DMS53 (cell line): ENCODE data around the gene RBM12.
"Not testable (repeated sequence)": the region's sequence is repeated elsewhere in the genome, so short reads cannot be mapped to it uniquely, and the experiment has no call there.

ENCODE experiments used
- DNase-seq: peaks from one replicate; lab custom pipeline; 2025; lab: John Stamatoyannopoulos, UW

The RBM12 gene

DNA sequence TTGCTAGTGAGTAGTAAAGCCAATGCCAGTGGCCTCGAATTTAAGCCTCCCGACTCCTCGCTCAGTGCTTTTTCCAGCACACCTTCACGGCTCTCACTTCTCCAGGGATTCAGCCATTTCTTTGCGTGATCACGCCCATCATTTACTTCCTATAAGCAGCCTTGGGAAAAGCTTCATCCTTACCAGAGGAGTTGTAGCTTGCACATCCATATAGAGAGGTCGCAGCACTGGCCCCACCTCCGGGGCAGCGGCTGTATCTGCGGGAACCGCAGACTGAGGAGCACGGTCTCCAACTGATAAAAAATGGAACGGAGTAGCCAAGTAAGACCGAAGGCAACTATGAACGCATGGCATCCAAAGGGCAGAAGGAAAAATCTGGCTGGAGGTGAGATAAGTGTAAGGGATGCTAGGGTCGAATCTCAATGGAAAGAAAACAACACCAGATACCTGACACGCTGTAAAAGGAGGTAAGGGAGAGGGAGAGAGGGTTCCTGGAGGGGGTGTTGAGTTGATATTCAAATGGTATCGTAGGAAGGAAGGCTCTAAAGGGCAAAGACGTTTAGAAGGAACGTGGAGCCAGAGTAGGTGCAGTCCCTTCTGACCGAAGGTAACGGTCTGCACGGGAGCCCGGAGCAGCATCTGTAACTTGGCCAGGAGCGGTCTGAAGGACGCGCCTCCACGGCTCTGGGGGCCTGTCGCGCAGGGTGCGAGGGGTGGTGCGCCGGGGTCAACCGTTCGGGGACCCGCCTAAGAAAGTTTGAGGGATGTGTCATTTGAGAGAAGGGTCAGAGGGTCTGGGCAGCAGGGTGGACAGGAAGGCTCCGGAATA is 33.8 kb upstream of the RBM12 start:
- peak; percentile 63 for DNase-seq

DNA sequence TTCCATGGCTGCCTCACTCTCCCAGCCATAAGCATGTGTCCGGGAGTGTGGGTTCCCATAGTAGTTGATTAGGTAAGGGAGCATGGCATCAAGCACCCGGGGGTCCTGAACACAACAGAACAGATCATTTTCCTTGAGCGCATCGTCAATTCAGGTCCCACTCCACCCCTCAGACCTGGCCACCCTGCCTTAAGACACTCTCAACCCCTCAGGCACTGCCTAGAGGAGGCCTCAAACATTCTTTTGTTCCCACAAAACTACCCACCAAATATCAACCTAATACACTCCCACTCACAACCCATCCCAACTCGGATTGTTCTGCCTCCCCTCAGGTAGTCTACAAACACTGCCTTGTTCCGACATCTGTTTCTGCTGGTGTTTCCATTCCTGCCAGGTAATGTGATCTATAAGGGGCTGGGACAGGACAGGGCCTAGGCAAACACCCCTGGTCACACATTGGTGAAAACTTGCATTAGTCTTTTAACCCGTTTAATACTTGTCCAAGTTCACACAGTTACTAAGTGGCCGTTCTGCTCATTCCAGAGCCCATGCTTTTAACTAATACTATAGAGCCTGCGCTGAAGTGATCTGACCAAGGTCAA is 33.1 kb upstream of the RBM12 start:
- DNase-seq, result no peak

DNA sequence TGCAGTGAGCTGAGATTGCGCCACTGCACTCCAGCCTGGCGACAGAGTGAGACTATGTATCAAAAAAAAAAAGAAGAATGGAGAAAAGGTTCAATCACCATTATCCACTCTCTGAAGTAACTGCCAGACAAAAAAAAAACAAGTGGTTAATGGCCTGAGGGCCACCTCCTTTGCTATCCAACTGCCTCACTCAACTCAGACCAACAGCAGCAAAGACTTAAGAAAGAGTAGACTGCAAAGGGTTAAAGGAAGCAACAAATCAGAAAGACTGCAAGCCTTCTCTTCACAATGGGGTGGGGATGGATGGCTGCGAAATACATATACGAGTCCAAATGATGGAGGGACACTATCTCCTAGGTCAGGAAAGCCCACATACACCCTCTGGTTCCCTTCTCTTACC is 31.3 kb upstream of the RBM12 start:
- no peak for DNase-seq

DNA sequence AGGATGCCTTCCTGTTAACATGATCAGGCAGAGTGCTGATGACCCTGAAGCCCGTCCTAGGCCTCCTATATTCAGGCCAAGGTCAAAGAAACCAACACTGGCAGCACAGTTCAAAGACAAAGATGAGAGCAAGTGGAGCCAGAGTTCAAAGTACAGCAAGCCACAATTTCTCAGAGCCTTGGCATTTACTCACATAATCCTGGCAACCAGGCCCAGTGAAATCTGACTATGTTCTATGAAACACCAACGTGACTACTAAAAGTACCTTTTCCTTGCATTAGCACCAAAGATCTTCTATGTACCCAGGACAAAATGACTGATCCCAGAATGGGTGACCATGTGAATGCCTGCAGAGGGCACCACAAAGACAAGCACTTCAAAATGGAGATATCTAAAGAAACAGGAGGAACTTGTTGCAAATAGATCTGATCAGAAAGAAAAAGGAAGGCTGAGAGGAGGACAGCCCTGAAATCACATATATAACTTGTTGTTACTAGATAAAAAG is 30.6 kb upstream of the RBM12 start:
- no peak for DNase-seq

DNA sequence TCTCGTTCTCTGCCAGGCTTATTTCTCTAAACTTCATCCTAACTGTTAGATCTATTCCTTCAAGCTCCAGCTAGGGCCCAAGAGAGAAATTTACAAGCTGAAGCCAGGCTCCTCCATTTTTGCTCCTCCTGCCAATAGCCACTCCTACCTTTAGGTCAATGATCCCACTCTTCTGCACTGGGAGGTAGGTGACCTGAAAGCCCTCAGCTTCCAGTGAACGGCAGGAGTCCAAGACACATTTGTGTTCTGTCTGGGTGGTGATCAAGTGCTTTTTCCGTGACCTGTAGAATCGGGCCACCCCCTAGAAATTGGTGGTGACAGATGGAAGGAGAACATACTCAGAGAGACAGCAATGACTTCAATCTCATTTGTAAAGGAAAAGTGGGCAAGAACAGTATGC is 25.6 kb upstream of the RBM12 start:
- no peak for DNase-seq

DNA sequence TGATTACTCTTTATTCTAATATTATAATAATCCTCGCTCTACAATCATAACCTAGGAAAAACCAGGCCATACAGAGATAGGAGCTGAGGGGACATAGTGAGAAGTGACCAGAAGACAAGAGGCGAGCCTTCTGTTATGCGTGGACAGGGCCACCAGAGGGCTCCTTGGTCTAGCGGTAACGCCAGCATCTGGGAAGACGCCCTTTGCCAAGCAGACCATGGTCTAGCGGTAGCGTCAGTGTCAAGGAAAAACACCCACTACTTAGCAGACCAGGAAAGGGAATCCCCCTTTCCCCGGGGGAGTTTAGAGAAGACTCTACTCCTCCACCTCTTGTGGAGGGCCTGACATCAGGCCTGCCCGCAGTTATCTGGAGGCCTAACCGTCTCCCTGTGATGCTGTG is 22.2 kb upstream of the RBM12 start:
- DNase-seq, result peak; percentile 40

DNA sequence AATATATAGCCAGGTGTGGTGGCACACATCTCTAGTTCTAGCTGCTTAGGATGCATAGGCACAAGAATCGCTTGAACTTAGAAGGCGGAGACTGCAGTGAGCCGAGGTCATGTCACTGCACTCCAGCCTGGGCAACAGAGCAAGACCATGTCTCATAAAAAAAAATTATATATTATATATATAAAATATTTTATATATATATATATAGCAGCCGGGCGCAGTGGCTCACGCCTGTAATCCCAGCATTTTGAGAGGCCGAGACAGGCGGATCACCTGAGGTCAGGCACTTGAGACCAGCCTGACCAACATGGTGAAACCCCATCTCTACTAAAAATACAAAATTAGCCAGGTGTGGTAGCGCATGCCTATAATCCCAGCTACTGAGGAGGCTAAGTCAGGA is 20.7 kb upstream of the RBM12 start:
- DNase-seq, result not testable (repeated sequence)

DNA sequence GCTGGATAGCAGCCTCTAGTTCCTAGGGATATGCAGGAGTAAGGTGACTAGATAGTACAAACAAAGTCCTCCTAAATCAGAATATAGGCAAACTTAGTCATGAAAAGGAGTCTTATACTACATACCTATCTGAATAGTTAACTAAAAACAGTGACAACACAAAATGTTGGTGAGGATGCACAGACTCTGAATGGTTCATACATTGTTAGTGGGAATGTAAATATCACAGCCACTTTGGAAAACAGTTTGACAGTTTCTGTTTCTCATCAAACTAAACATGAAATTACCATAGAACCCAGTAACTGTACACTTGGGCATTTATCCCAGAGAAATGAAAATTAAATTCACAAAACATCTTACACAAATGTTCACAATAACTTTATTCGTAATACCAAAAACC is 17.3 kb upstream of the RBM12 start:
- DNase-seq, result no peak

DNA sequence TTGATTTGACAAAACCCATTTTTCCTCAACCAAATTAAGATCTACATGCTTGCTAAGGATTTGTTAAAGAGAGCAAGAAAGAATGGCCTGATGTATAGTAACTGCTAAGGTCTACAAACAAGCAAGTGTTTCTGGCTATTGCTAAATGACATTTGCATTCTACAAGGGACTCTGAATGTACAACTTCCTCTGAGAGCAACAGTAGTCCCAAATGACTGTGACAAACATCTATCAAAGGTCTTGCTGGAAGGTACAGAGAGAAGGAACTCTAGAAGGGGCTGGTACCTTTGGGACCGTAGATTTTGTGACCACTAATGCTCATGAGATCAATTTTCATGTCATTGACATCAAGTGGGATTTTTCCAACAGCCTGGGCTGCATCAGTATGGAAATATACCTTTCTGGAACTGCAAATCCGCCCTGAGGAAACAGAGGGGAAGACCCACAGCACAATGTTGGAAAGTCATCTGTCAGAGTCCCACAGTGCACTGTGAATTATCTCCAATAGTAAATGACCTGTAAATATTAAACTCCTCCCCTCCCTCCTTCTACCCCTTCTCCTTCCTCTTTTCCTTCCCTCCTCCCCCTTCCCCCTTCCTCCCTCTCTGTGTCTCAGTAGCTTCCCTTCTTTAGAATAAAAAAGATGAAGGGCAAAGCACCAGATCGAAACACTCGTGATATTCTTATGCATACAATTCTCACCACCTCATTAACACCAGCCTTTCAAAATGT is 15.9 kb upstream of the RBM12 start:
- no peak for DNase-seq

DNA sequence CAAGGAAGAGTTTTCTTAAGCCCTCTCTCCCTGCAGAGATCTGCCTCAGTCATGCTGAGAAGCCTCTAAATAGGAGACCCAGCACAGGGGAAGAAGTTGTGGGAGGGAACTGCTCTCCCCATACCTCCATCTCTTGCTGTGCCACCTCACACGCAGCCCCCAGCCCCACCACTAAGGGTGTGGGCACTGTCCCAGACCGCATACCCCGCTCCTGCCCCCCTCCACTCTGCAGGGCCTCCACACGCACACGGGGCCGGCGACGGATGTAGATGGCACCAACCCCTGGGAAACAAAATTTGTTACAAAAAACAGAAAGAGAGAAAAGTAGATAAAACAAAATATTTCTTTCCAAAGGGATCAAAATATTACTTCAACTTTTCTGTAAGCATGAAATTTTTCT is 10.2 kb upstream of the RBM12 start:
- no peak for DNase-seq

DNA sequence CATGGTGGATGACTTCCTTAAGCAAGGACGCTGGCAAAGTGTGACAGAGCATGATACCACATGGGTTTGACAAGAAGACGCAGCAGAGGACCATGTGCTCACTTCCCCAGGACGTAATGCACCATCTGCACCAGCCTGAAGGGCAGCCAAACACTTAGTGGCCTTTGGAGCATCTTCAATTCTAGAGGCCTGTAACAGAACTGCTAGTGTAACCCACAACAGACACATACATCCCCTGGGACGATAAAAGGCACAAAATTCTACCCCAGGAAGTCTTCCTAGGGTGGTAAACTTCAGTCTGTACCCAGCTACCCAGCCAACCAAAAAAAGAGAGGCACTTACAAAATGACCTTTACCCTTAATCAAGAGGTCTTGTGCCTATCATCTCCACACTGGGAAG is 9.2 kb upstream of the RBM12 start:
- DNase-seq, result no peak

DNA sequence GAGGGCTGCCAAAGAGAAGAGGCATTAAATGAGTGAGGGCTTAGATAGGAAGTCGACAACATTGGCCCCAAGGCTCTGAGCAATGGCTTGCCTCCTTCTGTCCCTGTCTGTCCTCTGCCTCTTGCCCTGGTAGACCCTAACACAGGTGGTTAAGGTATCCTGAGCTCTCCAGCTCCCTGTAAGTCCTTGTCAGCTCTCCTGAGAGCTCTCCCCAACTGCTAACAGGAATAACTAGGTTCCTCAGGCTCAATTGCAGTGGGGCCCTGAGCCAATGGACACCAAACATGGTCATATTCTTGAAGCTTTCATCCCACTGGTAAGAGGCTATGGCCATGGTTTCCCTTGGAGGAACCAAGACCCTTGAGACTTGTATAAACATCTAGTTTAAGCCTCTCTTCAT is 5.0 kb upstream of the RBM12 start:
- no peak for DNase-seq

DNA sequence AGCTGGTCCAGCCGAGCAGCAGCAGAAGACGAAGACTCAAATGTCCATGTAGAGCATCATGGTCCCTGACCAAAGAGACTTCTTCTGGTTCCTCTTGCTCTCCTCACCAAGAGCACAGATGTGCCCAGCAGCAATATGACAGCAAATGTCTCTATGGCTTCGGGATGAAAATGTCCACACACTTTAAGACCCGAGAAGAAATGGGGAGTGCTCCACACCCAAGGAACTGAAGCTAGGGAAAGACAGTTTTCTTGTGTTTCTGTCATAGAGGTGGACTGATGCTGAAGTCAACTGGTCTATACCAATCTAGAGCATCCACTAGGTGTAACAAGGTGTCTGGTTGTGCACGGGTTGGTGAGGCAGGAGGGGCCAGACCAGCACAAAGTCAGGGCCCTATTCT is 4.5 kb upstream of the RBM12 start:
- no peak for DNase-seq

DNA sequence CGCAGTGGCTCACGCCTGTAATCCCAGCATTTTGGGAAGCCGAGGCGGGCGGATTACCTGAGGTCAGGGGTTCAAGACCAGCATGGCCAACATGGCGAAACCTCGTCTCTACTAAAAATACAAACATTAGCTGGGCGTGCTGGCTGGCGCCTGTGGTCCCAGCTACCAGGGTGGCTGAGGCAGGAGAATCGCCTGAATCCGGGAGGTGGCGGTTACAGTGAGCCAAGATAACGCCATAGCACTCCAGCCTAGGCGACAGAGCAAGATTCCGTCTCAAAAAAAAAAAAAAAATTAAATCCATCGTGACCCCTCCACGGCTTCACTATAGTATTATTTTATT is 1.2 kb upstream of the RBM12 start:
- DNase-seq, result no peak

DNA sequence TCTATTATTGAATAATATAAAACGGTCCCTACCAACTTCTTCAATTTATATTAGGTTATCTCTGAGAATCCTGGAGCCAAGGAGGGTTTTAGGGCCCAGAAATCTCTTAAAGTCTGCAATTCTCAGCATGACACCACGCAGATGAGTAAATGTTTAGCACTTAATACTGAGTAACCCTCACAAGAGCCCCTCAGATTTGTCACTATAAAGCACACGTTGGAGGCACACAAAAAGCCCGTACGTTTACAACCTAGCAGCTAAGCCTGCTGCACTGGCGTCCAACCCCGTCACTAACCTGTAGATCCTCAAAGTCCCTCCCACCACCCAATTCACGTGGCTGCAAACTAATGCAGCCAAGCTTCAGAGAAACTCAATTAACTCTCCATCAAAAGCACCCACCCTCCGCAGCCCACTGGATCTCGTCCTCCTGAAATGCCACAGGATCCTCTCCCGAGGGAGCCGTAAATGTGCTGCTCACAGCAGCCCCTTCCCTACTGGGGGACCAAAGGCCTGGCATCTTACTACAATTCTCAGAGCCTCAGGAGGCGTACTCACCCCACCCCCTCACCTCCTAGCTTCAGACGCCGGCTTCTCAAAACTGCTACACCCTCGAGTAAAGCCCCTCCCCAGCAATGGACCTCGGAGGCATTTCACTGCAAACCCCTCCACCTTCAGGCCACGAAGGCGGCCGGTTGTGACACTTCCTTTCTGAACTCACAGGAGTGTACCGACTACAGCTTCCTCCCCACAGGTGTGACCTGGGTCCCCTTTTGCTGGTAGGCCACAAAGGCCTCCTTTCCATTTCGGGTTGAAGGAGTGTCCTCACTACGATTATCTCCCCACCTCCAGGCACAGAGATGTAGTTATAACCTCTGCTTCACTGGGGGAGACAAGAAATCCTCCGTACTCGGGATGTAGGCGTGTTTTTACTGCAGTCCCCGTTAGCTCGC is 909 bp downstream of the RBM12 start:
- peak; percentile 72 for DNase-seq

DNA sequence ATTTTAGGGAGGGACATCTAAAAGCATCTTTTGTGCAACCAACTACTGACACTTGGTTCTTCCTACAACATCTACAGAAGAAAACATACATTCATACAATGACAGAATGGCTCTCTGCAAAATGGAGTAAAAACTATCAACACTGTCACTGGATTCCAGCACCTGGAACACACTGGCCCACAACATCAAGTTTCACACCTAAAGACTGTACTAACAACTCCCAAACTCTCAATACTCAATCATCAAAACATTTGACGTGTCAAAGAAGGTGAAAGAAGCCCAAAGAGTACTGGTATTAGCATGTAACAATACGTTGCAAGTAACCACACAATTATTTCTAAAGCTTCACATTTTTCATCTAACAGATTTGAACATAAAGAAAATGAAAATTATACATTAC is 2.1 kb downstream of the RBM12 start:
- DNase-seq, result no peak

DNA sequence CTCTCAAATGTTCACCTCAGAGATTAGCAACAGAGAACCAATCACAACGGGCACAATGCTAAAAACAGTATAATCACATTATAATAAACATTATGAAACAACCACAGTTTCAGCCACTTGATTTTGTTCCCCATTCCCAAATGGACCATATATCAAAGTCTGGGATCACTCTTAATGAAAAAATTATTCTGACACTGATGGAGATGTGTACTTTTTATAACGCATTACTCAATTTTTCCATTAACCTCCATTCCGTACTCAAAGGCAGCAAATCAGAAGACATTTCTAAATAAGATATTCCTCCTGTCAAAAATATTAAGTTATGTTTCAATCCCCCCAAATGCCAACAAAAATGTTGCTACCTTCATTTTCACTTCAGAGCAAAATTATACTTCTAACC is 2.8 kb downstream of the RBM12 start:
- DNase-seq, result no peak

DNA sequence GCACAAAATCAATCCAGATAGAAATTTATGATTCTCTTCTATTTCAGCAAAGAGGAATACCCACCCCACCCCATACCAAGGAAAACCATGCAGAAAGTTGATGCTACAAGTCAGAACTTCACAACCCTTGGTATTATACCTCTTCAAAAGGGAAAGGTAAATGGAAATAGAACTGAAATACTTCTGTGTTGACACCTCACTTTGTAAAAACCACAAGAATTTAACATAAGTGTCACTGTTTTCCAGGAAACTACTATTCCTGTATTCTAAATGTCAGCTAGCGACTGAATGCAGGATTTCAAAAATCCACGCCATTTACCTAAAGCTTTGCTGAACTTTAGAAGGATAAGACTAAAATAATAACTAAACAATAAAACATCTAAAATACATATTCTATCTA is 3.6 kb downstream of the RBM12 start:
- no peak for DNase-seq

DNA sequence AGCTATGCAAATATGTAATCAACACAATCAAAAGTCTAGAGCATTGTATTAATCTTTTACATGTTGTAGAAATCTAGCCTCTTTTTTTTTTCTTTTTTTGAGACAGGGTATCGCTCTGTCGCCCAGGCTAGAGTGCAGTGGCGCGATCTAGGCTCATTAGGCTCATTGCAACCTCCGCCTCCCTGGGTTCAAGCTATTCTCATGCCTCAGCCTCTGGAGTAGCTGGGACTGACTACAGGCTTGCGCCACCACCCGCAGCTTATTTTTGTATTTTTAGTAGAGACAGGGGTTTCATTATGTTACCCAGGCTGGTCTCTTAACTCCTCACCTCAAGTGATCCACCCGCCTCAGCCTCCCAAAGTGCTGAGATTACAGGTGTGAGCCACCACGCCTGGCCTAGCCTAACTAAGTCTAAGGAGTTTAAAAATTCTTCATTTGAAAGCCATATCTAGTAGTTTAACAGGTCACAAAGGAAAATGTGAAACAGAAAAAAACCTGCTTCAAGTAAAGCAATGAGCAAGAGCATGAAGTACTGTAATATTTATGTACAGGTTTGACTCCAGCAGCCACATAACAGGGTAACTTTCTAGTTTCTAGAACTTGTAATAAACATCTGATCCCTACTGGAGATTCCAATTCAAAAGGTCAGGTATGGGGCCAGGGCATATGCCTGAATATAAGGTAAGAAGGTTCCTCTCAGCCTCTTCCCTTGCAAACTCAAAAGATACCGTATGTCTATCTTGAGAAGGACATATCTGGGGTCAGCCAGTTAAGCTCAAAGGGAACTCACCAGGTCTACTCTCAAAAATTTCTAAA is 4.4 kb downstream of the RBM12 start:
- no peak for DNase-seq

DNA sequence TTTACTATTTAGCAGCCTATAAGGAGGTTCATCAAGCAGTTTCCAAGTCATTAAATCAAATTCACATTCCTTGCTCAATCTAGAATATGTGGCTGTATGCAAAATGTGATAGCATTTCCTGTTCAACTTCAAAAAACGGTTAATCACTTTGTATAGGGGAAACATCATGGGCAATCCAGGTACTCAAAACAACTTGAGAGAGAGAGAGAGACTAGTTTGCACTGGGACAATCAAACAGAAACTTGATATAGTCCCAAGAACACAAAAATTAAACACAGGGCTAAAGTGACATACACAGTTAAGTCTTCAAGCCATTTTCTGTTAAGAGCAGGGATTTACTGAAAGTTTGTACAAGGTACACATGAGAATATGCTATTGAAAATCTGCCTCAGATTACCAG is 7.4 kb downstream of the RBM12 start:
- peak; percentile 47 for DNase-seq

DNA sequence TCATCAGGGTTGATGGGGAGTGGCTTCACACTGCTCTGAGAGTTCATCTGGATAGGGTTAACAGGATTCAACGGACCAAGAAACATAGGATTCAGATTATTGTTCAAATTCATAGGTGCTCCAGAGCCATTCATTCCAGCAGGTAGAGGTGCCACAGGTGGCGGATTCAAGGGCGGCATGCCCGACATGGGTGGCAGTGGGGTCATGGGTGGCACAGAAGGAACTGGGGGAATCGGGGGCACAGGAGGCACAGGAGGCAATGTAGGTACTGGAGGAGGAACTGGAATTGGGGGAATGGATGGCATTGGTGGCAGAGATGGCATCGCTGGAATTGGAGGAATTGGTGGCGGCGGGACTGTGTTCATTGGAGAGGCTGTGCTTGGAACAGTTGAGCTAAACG is 10.3 kb downstream of the RBM12 start:
- no peak for DNase-seq
